PFSK-1 (cell line): Measurements from ENCODE around the gene PTPRN2.

Experiments
- POLR2AphosphoS5 ChIP-seq: IDR thresholded peaks from 2 replicates; pipeline ENCODE4 v1.6.1; 2012; ENCODE audit warnings: low read depth, mild to moderate bottlenecking, control low read depth, low read length, moderate library complexity
- REST ChIP-seq, 2 experiments: IDR thresholded peaks; 2 replicates each; pipeline versions ENCODE4 v1.6.1 to v1.8.0; 2011 to 2012; ENCODE audit warnings: low read depth in 2 of 2, low read length in 2 of 2, control low read depth in 1 of 2, inconsistent platforms in 1 of 2, mild to moderate bottlenecking in 1 of 2, moderate library complexity in 1 of 2; ENCODE audit not compliant: insufficient read depth in 1 of 2
- TAF1 ChIP-seq: IDR thresholded peaks from 2 replicates; pipeline ENCODE4 v1.6.1; 2012; ENCODE audit warnings: low read length, control low read depth, borderline replicate concordance; ENCODE audit not compliant: insufficient read depth

DNA sequence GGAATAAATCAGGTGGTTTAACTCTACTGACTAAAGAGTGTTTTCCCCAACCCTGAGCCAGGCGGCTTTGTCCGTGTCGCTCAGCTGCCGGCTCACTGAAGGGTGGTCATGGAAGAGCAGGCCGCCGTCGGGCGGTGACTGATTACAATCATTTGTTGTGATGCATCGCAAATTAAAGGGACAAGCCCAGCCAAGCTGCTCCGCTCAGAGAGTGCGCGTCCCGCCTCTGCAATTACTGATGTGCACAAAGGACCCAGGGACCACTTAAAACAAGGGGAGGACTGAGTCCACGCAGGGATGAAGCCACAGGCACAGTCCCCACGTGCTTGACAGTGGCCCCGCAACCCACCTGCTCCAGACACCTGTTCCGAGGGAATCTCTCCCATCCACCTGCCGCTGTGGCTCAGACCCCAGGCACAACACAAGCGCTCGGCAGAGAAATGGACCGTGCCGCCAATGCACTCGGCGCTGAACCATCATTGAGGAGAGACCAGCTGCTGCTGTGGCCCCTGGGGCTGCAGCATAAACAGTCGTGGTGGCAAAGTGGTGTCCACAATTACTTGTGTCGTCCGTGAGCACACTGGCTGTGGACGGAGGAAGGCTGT lies 526.5 kb downstream of the PTPRN2 start:
- TF ChIP-seq POLR2AphosphoS5 (no peak), REST (IDR thresholded peaks at IDR 0.05; ENCODE audit: insufficient read depth in 1 of 2, low read depth in 2 of 2, low read length in 2 of 2) (no peak), TAF1 (no peak)
